HG03571 (cell line): ENCODE data around the gene MYO15A.

Experiments
- ATAC-seq: cut with Tn5 transposase; IDR thresholded peaks from one replicate; pipeline ENCODE4 v1.9.1; 2021; ENCODE audit not compliant: unreplicated experiment

MYO15A gene

GRCh38 chr17:18156171-18156975 lies 47.8 kb downstream of the MYO15A start:
- ATAC-seq: no peak

GRCh38 chr17:18156976-18157280 lies 48.4 kb downstream of the MYO15A start:
- no peak for ATAC-seq

GRCh38 chr17:18157354-18157985 lies 48.9 kb downstream of the MYO15A start:
- no peak for ATAC-seq

GRCh38 chr17:18158022-18158600 lies 49.6 kb downstream of the MYO15A start:
- no peak for ATAC-seq

- no peak for ATAC-seq
Observed at GRCh38 chr17:18159551-18160120, 51.1 kb downstream of the MYO15A start.

- ATAC-seq: no peak
Observed at GRCh38 chr17:18160128-18160856, 51.7 kb downstream of the MYO15A start.

- no peak for ATAC-seq
Observed at GRCh38 chr17:18161207-18162145, 52.9 kb downstream of the MYO15A start.

- no peak for ATAC-seq
Observed at GRCh38 chr17:18163547-18163946, 55.0 kb downstream of the MYO15A start.

- no peak for ATAC-seq
Observed at GRCh38 chr17:18166894-18167293, 58.3 kb downstream of the MYO15A start.

GRCh38 chr17:18167421-18167820 lies 58.9 kb downstream of the MYO15A start:
- no peak for ATAC-seq

- no peak for ATAC-seq
Observed at GRCh38 chr17:18172531-18173278, 64.1 kb downstream of the MYO15A start.

GRCh38 chr17:18173740-18174139 lies 65.2 kb downstream of the MYO15A start:
- no peak for ATAC-seq

- no peak for ATAC-seq
Observed at GRCh38 chr17:18176176-18176575, 67.6 kb downstream of the MYO15A start.

GRCh38 chr17:18177133-18177532 lies 68.6 kb downstream of the MYO15A start:
- ATAC-seq: no peak

GRCh38 chr17:18177722-18178121 lies 69.2 kb downstream of the MYO15A start:
- no peak for ATAC-seq

GRCh38 chr17:18179196-18179595 lies 70.6 kb downstream of the MYO15A start:
- ATAC-seq: no peak

- ATAC-seq: no peak
Observed at GRCh38 chr17:18179804-18180203, 71.2 kb downstream of the MYO15A start.

GRCh38 chr17:18181358-18181757 lies 72.8 kb downstream of the MYO15A start:
- ATAC-seq: no peak

- ATAC-seq: no peak
Observed at GRCh38 chr17:18182110-18182977, 73.8 kb downstream of the MYO15A start.
